OCI-LY7 (cell line): ENCODE results near the gene ZNF160. TPM values are rescaled to one million over a fixed set of nuclear protein-coding genes. Genes with fewer than 3 reads are reported as not detected.
"Not testable (repeated sequence)": the region's sequence is repeated elsewhere in the genome, so short reads cannot be mapped to it uniquely, and the experiment has no call there.

ENCODE experiments used
- BruUV-seq: library from RNA; stranded (reverse); fragments of 400-500 nt; replicated peaks from 2 replicates; lab custom pipeline; 2021; lab: Mats Ljungman, UMichigan
- CTCF ChIA-PET: fragments of 300-600 bp; sonication (Branson Sonifier 250); formaldehyde crosslinking; loops from one replicate; lab custom pipeline; 2022; ENCODE audit warnings: antibody characterized with exemption; ENCODE audit not compliant: unreplicated experiment; lab: Charles Lee
- POLR2A ChIA-PET: fragments of 300-600 bp; sonication (Branson Sonifier 250); formaldehyde crosslinking; loops from one replicate; lab custom pipeline; 2022; ENCODE audit warnings: antibody characterized with exemption; lab: Charles Lee
- DNase-seq: peaks from one replicate; pipeline ENCODE4 v3.0.0-alpha.2; 2015; ENCODE audit warnings: low spot score
- H2AFZ ChIP-seq: fragments of 200-600 bp; sonication (generic), shearing (Covaris generic); 2 replicates; pipeline ENCODE4 v1.6.1; 2014; ENCODE audit warnings: mild to moderate bottlenecking, antibody characterized with exemption, low read length, moderate library complexity
- H3K27ac ChIP-seq: fragments of 200-600 bp; sonication (generic); 2 replicates; pipeline ENCODE4 v1.5.1; 2014; ENCODE audit warnings: mixed run types, low read depth, mild to moderate bottlenecking, moderate library complexity, low read length, inconsistent platforms; ENCODE audit not compliant: poor library complexity, severe bottlenecking
- H3K36me3 ChIP-seq: fragments of 200-600 bp; sonication (generic); 2 replicates; pipeline ENCODE4 v1.6.1; 2014; ENCODE audit warnings: mild to moderate bottlenecking, antibody characterized with exemption, low read length, moderate library complexity, mixed read lengths; ENCODE audit not compliant: insufficient read depth
- H3K4me1 ChIP-seq: fragments of 200-600 bp; sonication (generic); 2 replicates; pipeline ENCODE4 v1.5.1; 2014; ENCODE audit warnings: mild to moderate bottlenecking, low read length; ENCODE audit not compliant: insufficient read depth, poor library complexity, severe bottlenecking
- H3K4me2 ChIP-seq: fragments of 200-600 bp; sonication (generic); 2 replicates; pipeline ENCODE4 v1.6.1; 2014; ENCODE audit warnings: mild to moderate bottlenecking, low read length
- H3K4me3 ChIP-seq: fragments of 200-600 bp; sonication (generic); 2 replicates; pipeline ENCODE4 v1.5.1; 2014; ENCODE audit warnings: mild to moderate bottlenecking, low read depth, low read length; ENCODE audit not compliant: poor library complexity, severe bottlenecking
- H3K79me2 ChIP-seq: fragments of 200-600 bp; sonication (generic); 2 replicates; pipeline ENCODE4 v1.6.1; 2016; ENCODE audit warnings: low read depth, mild to moderate bottlenecking, low read length, moderate library complexity, mixed read lengths; ENCODE audit not compliant: insufficient read depth
- H3K9me2 ChIP-seq: fragments of 200-600 bp; sonication (generic); 2 replicates; pipeline ENCODE4 v1.6.1; 2016; ENCODE audit warnings: mild to moderate bottlenecking, low read length, mixed read lengths; ENCODE audit not compliant: insufficient read depth
- H3K9me3 ChIP-seq: fragments of 200-600 bp; sonication (generic); 2 replicates; pipeline ENCODE4 v1.6.1; 2014; ENCODE audit warnings: mild to moderate bottlenecking, mixed run types, low read length, mixed read lengths
- H4K20me1 ChIP-seq: fragments of 200-600 bp; sonication (generic); 2 replicates; pipeline ENCODE4 v1.6.1; 2014; ENCODE audit warnings: mild to moderate bottlenecking, antibody characterized with exemption, low read length, moderate library complexity, mixed read lengths; ENCODE audit not compliant: insufficient read depth
- CTCF ChIP-seq: fragments of 200-600 bp; sonication (generic); conservative IDR thresholded peaks from 2 replicates; pipeline ENCODE4 v1.5.1; 2014; ENCODE audit warnings: mild to moderate bottlenecking, antibody characterized with exemption, low read length, moderate library complexity, mixed read lengths
- EZH2phosphoT487 ChIP-seq: fragments of 200-600 bp; sonication (generic); IDR thresholded peaks from 2 replicates; pipeline ENCODE4 v1.6.1; 2018; ENCODE audit warnings: low read depth, borderline replicate concordance, mild to moderate bottlenecking, mixed run types, antibody characterized with exemption, low read length, moderate library complexity, mixed read lengths
- intact Hi-C: fragments of 100-400 bp; cut with micrococcal nuclease; formaldehyde crosslinking; loops from one replicate; pipeline ENCODE4 v1.10.0; 2022; ENCODE audit not compliant: unreplicated experiment
- total RNA-seq, 2 experiments: library from RNA; depleted of rRNA in 1 of 2; stranded (reverse); fragments of >200 nt in 1 of 2; shearing (Covaris generic) in 1 of 2; gene quantifications; 2 replicates each; pipeline ENCODE4 v1.2.3, GENCODE V29; 2014 to 2022

ZNF160 gene
- total RNA-seq, 2 experiments from 2014 or later: 18.8 to 35.5 TPM

GRCh38 chr19:53034948-53035675 is 68.1 kb downstream of the ZNF160 start:
- Histone ChIP-seq H3K4me1 (no peaks in the 10 kb centered on the region), H3K79me2 (no peaks in the 10 kb centered on the region), H3K9me2 (no peaks in the 10 kb centered on the region), H3K4me2 (no peak overlapping the region), H4K20me1 (no peaks in the 10 kb centered on the region), H3K4me3 (no peak overlapping the region), H3K9me3 (no peaks in the 10 kb centered on the region), H3K36me3 (no peaks in the 10 kb centered on the region), H3K27ac (no peak overlapping the region), H2AFZ (no peak overlapping the region)
- BruUV-seq: no TSS peak
- no peak for DNase-seq
- intact Hi-C loops: no loop called here
- ChIA-PET POLR2A (interaction anchor here (0.6 kb wide), 1 partner anchor 952 kb away, joined by 3 read pairs; no protein-coding TSS in a partner anchor), CTCF (no interaction called here)
- TF ChIP-seq EZH2phosphoT487: no peak
- no peak for TF ChIP-seq CTCF

GRCh38 chr19:53034054-53034453 is 69.2 kb downstream of the ZNF160 start:
- Histone ChIP-seq H3K27ac (no peak overlapping the region), H3K36me3 (no peaks in the 10 kb centered on the region), H3K79me2 (no peaks in the 10 kb centered on the region), H3K4me2 (no peak overlapping the region), H3K4me3 (no peak overlapping the region), H4K20me1 (no peaks in the 10 kb centered on the region), H3K9me2 (no peaks in the 10 kb centered on the region), H3K9me3 (no peaks in the 10 kb centered on the region), H2AFZ (no peak overlapping the region), H3K4me1 (no peaks in the 10 kb centered on the region)
- TF ChIP-seq CTCF (no peak), EZH2phosphoT487 (no peak)
- DNase-seq: no peak
- ChIA-PET POLR2A (no interaction called here), CTCF (no interaction called here)
- BruUV-seq: no TSS peak
- intact Hi-C loops: no loop called here

GRCh38 chr19:53028306-53028705 is 74.9 kb downstream of the ZNF160 start:
- intact Hi-C loops, H3K4me3 ChIP-seq, DNase-seq, H3K36me3 ChIP-seq, H3K4me2 ChIP-seq, H3K4me1 ChIP-seq, BruUV-seq, H3K27ac ChIP-seq, CTCF ChIA-PET, H3K9me3 ChIP-seq, H3K9me2 ChIP-seq, H3K79me2 ChIP-seq, H2AFZ ChIP-seq, H4K20me1 ChIP-seq, POLR2A ChIA-PET: not testable (repeated sequence)
